ENCODE measurements around the gene MTSS2.

Gene MTSS2

DNA sequence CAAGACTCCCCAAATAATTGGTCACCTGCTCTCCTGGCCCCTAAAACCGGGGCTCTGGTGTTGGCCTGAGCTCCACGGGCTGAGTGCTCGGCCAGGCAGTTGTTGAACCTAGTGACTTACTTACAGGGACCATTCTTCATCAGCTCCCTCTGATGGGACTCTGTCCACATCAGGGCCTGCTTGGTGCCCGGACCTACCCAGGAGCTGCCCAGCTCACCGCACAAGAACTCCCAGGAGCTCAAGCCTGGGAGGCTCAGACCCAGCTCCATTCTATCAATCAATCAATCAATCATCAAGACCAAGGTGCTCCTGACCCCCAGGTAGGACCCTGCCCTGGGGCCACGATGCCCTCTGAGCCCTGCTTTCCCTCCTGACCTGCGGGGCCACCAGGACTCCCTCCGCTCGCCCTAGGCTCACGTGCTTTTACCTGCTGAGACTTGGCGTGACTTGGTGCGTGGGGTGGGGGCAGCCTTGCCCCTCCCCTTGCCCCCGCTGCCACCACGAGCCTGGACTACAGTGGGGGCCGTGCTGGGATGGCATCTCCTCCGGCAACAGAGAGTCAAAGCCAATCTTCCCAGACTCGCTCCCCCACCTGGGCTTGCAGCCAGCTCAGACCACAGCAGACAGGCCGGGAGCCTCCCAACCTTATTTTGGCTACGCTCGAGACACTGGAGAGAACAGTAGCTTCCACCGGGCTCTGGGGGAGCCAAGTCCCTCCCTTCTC lies 23.8 kb downstream of the MTSS2 start:
- TF ChIP-seq, protein P1, sequence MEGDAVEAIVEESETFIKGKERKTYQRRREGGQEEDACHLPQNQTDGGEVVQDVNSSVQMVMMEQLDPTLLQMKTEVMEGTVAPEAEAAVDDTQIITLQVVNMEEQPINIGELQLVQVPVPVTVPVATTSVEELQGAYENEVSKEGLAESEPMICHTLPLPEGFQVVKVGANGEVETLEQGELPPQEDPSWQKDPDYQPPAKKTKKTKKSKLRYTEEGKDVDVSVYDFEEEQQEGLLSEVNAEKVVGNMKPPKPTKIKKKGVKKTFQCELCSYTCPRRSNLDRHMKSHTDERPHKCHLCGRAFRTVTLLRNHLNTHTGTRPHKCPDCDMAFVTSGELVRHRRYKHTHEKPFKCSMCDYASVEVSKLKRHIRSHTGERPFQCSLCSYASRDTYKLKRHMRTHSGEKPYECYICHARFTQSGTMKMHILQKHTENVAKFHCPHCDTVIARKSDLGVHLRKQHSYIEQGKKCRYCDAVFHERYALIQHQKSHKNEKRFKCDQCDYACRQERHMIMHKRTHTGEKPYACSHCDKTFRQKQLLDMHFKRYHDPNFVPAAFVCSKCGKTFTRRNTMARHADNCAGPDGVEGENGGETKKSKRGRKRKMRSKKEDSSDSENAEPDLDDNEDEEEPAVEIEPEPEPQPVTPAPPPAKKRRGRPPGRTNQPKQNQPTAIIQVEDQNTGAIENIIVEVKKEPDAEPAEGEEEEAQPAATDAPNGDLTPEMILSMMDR (IDR thresholded peaks at IDR 0.05; ENCODE audit: low read depth, low read length, missing control alignments): no peak
- no peak for DNase-seq (ENCODE audit: extremely low read depth, low read depth)
- H3K4me3 ChIP-seq (replicated peaks; ENCODE audit: low read depth, low read length): no peak overlapping the region

DNA sequence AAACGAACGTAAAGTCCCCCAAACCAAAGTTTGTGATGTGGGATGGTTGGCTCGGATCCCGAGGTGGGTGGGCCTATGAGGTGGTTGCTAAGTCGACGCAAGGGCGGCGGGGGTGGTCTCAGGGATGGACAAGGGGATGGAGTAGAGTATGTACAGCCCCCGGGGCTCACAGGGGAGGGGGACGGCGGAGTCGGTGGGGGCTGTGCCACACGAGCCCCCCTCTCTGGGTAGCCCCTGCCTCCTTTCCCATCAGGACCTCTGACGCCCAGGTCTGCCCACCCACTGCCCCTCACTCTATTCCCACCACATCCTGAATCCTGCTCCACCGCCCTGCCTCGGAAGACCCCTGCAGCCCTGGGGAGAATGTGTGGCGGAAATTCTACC lies 24.3 kb downstream of the MTSS2 start:
- DNase-seq (ENCODE audit: extremely low read depth, low read depth): no peak
- H3K4me3 ChIP-seq (replicated peaks; ENCODE audit: low read depth, low read length): no peak overlapping the region
- TF ChIP-seq, protein P1 (IDR thresholded peaks at IDR 0.05; ENCODE audit: low read depth, low read length, missing control alignments): no peak

DNA sequence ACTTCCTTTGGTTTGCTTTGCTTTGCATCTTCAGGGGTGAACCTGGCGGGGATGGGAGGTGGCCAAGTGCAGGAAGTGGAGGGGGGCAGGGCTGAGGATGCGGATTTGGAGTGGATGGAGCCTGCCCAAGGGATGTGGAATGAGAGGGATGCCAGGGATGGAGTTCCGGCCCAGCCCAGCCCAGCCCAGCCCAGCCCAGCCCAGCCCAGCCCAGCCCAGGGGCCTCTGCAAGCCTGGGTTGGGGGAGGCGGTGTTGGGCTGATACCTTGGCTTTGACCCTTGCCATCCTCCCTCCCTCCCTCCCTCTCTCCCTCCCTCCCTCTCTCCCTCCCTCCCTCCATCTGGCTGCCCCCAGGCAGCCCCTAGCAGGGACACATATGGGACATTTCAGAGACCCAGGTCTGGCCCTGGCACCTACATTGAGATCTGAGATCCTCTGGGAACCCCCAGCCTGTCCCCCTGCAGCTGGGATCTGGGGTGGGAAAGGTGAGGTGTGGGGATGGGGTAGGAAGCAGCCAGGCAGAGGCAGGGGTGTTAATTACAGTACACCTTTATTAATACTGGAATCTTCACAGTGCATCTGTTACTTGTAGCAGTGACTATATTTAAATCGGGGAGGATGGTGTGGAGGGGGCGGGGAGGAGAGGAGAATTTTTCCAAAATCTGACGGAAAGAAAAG lies 25.0 kb downstream of the MTSS2 start:
- TF ChIP-seq, protein P1 (IDR thresholded peaks at IDR 0.05; ENCODE audit: low read depth, low read length, missing control alignments): no peak
- no peak for DNase-seq (ENCODE audit: extremely low read depth, low read depth)
- no peak overlapping the region for H3K4me3 ChIP-seq (replicated peaks; ENCODE audit: low read depth, low read length)

DNA sequence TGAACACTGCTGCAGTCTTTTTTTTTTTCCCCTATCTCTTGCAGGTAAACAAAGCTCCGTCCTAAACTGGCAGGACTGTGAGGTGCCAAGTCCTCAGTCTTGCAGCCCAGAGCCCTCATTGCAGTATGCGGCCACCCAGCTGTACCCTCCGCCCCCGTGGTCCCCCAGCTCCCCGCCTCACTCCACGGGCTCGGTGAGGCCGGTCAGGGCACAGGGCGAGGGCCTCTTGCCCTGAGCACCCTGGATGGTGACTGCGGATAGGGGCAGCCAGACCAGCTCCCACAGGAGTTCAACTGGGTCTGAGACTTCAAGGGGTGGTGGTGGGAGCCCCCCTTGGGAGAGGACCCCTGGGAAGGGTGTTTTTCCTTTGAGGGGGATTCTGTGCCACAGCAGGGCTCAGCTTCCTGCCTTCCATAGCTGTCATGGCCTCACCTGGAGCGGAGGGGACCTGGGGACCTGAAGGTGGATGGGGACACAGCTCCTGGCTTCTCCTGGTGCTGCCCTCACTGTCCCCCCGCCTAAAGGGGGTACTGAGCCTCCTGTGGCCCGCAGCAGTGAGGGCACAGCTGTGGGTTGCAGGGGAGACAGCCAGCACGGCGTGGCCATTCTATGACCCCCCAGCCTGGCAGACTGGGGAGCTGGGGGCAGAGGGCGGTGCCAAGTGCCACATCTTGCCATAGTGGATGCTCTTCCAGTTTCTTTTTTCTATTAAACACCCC lies 25.7 kb downstream of the MTSS2 start:
- TF ChIP-seq, protein P1 (IDR thresholded peaks at IDR 0.05; ENCODE audit: low read depth, low read length, missing control alignments): no peak
- DNase-seq (ENCODE audit: extremely low read depth, low read depth): no peak
- no peak overlapping the region for H3K4me3 ChIP-seq (replicated peaks; ENCODE audit: low read depth, low read length)

DNA sequence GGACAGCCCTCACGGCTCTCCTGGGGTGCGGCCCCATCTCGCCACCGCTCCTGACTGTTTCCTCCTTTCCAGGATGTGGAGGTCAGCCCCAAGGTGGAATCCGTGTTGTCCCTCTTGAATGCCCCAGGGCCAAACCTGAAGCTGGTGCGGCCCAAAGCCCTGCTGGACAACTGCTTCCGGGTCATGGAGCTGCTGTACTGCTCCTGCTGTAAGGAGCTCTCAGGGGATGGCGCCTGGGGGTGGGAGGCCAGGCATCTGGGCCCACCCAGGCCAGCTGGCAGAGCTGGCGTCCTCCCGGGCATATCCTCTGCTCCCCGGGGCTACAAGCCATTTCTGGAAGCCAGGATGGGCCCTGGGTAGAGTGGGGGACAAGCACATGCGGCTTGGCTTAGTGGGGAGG lies 26.3 kb downstream of the MTSS2 start:
- TF ChIP-seq, protein P1 (IDR thresholded peaks at IDR 0.05; ENCODE audit: low read depth, low read length, missing control alignments): no peak
- DNase-seq (ENCODE audit: extremely low read depth, low read depth): no peak
- no peak overlapping the region for H3K4me3 ChIP-seq (replicated peaks; ENCODE audit: low read depth, low read length)

DNA sequence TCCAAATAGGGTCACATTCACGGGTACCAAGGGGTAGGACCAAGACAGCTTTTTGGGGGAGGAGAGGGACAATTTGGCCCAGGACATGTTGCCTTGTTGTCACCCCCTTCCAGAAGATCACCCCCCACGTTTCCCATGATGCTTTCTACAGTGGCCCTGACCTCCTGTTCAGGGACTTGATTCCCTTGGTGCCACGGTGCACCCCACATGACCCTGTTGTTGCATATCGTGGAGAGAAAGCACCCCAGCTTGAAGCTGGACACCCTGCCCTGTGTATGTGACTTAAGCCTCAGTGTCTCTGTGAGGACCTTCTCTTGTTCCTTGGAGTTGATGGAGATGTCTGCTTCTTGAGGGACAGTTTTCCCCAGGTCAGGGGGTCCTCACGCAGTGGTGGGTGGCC lies 26.9 kb downstream of the MTSS2 start:
- TF ChIP-seq, protein P1 (IDR thresholded peaks at IDR 0.05; ENCODE audit: low read depth, low read length, missing control alignments): no peak
- no peak for DNase-seq (ENCODE audit: extremely low read depth, low read depth)
- no peak overlapping the region for H3K4me3 ChIP-seq (replicated peaks; ENCODE audit: low read depth, low read length)

All from HFF-Myc (cell line).